ENCODE data around the gene OR10H1.
"Not testable (repeated sequence)": the region's sequence is repeated elsewhere in the genome, so short reads cannot be mapped to it uniquely, and the experiment has no call there.

Gene OR10H1

GRCh38 chr19:15780610-15781418 is 34.6 kb downstream of the OR10H1 start:
- no peak for TF ChIP-seq POLR2AphosphoS5 (IDR thresholded peaks at IDR 0.05; ENCODE audit: low read depth, low read length)
- TF ChIP-seq POLR2A (IDR thresholded peaks at IDR 0.05; ENCODE audit: low read depth, low read length): no peak
- no peak for TF ChIP-seq TAF1 (IDR thresholded peaks at IDR 0.05; ENCODE audit: borderline replicate concordance, low read depth, low read length)
- DNase-seq (ENCODE audit: insufficient read length) (no peak), FAIRE-seq (peak; percentile 62)

GRCh38 chr19:15779756-15780476 is 35.5 kb downstream of the OR10H1 start:
- DNase-seq (ENCODE audit: insufficient read length): no peak
- no peak for FAIRE-seq

GRCh38 chr19:15776991-15777970 is 38.2 kb downstream of the OR10H1 start:
- DNase-seq (ENCODE audit: insufficient read length): no peak
- TF ChIP-seq POLR2AphosphoS5 (IDR thresholded peaks at IDR 0.05; ENCODE audit: low read depth, low read length): no peak
- no peak for TF ChIP-seq POLR2A (IDR thresholded peaks at IDR 0.05; ENCODE audit: low read depth, low read length)
- TF ChIP-seq TAF1 (IDR thresholded peaks at IDR 0.05; ENCODE audit: borderline replicate concordance, low read depth, low read length): no peak
- no peak for FAIRE-seq

More at GRCh38 chr19:15779756-15780476, 35.5 kb downstream of the OR10H1 start:
- no peak for TF ChIP-seq POLR2A (IDR thresholded peaks at IDR 0.05; ENCODE audit: low read depth, low read length)
- no peak for TF ChIP-seq POLR2AphosphoS5 (IDR thresholded peaks at IDR 0.05; ENCODE audit: low read depth, low read length)
- no peak for TF ChIP-seq TAF1 (IDR thresholded peaks at IDR 0.05; ENCODE audit: borderline replicate concordance, low read depth, low read length)

DNA sequence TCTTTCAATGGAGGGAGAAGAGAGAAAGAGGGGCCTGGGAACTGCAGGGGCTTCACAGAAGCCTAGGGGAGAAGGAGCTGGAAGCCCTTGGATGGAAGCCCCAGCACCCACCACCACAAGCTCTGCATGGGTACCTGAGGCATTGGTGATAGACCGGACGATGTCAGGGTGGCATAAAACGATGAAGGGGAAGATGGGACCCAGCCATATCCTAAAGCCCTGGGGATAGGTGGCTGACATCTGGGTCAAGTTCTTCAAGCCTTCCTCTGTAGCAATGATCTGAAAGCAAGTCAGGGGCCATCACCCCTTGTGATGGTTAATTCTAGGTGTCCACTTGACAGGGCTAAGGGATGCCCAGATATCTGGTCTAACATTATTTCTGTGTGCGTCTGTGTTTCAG is 39.2 kb downstream of the OR10H1 start:
- no peak for TF ChIP-seq TAF1 (IDR thresholded peaks at IDR 0.05; ENCODE audit: borderline replicate concordance, low read depth, low read length)
- FAIRE-seq (no peak), DNase-seq (ENCODE audit: insufficient read length) (no peak)

DNA sequence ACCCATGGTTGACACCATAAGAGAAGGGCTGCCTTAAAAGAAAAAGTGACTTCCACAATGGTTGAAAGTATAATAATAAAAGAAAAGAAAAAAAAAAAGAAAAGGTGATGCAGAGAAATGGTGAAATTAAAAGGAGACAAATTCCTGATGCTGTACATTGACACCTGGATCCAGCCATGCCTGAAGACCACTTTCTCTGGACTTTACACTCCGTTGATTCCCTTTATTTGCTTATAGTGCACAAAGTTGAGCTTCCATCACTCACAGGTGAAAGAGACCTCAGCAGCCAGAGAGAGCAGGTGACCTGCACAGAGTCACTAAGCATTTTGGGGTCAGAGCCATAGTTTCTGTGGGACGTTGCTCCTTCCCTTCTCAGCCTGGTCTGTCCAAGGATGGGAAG is 40.2 kb downstream of the OR10H1 start:
- no peak for FAIRE-seq
- DNase-seq (ENCODE audit: insufficient read length): no peak
- TF ChIP-seq POLR2A (IDR thresholded peaks at IDR 0.05; ENCODE audit: low read depth, low read length) (no peak), POLR2AphosphoS5 (IDR thresholded peaks at IDR 0.05; ENCODE audit: low read depth, low read length) (no peak), TAF1 (IDR thresholded peaks at IDR 0.05; ENCODE audit: borderline replicate concordance, low read depth, low read length) (no peak)

GRCh38 chr19:15774159-15774558 is 41.3 kb downstream of the OR10H1 start:
- FAIRE-seq; DNase-seq (ENCODE audit: insufficient read length): not testable (repeated sequence)

GRCh38 chr19:15769586-15769985 is 45.9 kb downstream of the OR10H1 start:
- FAIRE-seq (no peak), DNase-seq (ENCODE audit: insufficient read length) (no peak)
- TF ChIP-seq TAF1 (IDR thresholded peaks at IDR 0.05; ENCODE audit: borderline replicate concordance, low read depth, low read length) (no peak), POLR2A (IDR thresholded peaks at IDR 0.05; ENCODE audit: low read depth, low read length) (no peak), POLR2AphosphoS5 (IDR thresholded peaks at IDR 0.05; ENCODE audit: low read depth, low read length) (no peak)

DNA sequence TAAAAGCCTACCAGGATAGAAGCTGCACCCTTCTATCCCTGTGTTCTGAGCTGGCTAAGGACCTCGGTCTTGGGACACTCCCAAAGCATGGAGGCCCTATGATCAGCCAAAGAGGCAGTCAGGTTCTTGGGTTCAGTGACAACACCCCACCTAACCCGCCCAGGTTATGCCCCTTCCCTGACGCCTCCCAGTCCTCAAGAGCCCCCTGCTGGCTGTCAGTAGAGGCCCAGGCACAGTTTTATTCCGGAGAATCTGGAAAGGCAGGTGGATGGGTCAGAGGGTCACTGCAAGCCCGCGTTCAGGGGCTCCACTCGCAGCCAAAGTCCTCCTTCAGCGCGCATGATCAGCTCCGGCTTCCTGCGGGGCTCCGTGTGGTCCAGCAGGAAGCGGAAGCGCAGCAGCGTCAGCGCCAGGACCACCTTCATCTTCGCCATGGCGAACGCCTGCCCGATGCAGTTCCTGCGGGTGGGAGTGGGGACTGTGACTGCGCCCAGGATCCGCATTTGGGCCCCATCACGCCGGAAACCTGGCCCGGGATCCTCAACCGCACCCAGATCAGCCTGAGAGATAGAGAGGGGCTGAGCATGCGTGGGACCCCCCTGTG is 55.4 kb downstream of the OR10H1 start:
- TF ChIP-seq POLR2AphosphoS5 (IDR thresholded peaks at IDR 0.05; ENCODE audit: low read depth, low read length): no peak
- no peak for TF ChIP-seq POLR2A (IDR thresholded peaks at IDR 0.05; ENCODE audit: low read depth, low read length)
- TF ChIP-seq TAF1 (IDR thresholded peaks at IDR 0.05; ENCODE audit: borderline replicate concordance, low read depth, low read length): no peak
- FAIRE-seq (no peak), DNase-seq (ENCODE audit: insufficient read length) (no peak)

DNA sequence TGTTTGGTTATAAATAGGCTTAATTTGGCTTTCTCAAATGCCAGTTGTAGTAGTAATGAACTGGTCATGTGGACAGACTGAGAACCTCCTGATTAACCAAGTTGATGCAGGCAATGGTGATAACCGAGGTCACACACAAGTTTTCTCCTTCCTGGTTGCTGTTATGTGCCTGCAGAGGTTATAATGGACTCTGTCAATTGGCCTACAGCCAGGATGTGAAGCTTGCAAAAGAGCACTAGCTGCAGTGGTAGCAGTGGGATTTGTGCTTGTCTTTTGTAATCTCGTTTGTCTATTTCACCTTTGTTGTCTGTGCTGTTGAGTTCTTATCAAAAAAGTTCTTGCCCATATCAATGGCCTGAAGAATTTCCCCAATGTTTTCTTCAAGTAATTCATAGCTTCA is 57.1 kb downstream of the OR10H1 start:
- FAIRE-seq (no peak), DNase-seq (ENCODE audit: insufficient read length) (no peak)
- TF ChIP-seq TAF1 (IDR thresholded peaks at IDR 0.05; ENCODE audit: borderline replicate concordance, low read depth, low read length): no peak
